Lower leg skin (tissue), 3 donors: Measurements from ENCODE around the gene SORD.
"Not testable (repeated sequence)": the region's sequence is repeated elsewhere in the genome, so short reads cannot be mapped to it uniquely, and the experiment has no call there.

Source experiments
- POLR2A ChIP-seq, 2 donors: fragments of 450-650 bp; IDR thresholded peaks; one replicate each; pipeline ENCODE4 v1.6.1; 2016 to 2017; ENCODE audit warnings: antibody characterized with exemption in 2 of 2, mild to moderate bottlenecking in 1 of 2, moderate library complexity in 1 of 2
- TF ChIP-seq, protein P1 (sequence below), 3 donors: fragments of 450-650 bp; IDR thresholded peaks; one replicate each; pipeline ENCODE4 v1.5.1; 2016; ENCODE audit warnings: antibody characterized with exemption in 3 of 3, mild to moderate bottlenecking in 3 of 3, moderate library complexity in 2 of 3

DNA sequence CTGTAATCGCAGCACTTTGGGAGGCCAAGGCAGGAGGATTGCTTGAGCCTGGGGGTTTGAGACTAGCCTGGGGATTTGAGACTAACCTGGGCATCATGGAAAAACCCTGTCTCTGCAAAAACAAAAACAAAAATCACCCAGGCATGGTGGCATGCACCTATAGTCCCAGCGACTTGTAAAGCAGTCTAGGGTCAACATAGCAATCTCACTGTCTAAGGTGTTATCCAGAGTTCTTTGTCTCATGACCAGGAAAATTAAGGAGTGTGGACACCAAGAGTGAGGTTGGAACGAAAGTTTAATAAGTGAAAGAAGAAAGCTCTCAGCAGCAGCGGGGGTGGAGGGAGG, 25.4 kb downstream of the SORD start:
- TF ChIP-seq, protein P1, sequence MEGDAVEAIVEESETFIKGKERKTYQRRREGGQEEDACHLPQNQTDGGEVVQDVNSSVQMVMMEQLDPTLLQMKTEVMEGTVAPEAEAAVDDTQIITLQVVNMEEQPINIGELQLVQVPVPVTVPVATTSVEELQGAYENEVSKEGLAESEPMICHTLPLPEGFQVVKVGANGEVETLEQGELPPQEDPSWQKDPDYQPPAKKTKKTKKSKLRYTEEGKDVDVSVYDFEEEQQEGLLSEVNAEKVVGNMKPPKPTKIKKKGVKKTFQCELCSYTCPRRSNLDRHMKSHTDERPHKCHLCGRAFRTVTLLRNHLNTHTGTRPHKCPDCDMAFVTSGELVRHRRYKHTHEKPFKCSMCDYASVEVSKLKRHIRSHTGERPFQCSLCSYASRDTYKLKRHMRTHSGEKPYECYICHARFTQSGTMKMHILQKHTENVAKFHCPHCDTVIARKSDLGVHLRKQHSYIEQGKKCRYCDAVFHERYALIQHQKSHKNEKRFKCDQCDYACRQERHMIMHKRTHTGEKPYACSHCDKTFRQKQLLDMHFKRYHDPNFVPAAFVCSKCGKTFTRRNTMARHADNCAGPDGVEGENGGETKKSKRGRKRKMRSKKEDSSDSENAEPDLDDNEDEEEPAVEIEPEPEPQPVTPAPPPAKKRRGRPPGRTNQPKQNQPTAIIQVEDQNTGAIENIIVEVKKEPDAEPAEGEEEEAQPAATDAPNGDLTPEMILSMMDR (IDR thresholded peaks at IDR 0.05) = not testable (repeated sequence)
- not testable (repeated sequence) for TF ChIP-seq POLR2A (IDR thresholded peaks at IDR 0.05)
